Spleen (tissue), 7 donors: ENCODE measurements around the gene NTNG1.

ENCODE experiments used
- CTCF ChIP-seq, 11 experiments: fragments of 200-600 bp in 7 of 11; fragments of 450-650 bp in 4 of 11; sonication (generic) in 4 of 11; IDR thresholded peaks in 8 of 11; conservative IDR thresholded peaks in 3 of 11; 1 replicate in 7 of 11; 2 replicates in 4 of 11; pipeline versions ENCODE4 v1.4.0 to v1.8.0; 2016 to 2021; ENCODE audit warnings: antibody characterized with exemption in 11 of 11, inconsistent platforms in 4 of 11, mild to moderate bottlenecking in 1 of 11
- POLR2A ChIP-seq, 3 donors: fragments of 450-650 bp; IDR thresholded peaks; one replicate each; pipeline ENCODE4 v1.5.1; 2017; ENCODE audit warnings: antibody characterized with exemption in 3 of 3, mild to moderate bottlenecking in 1 of 3
- donor health status: DM: no; HTN: no; CAD: no; lungs with moderate emphysema.
- donor health status: DM: no; HTN: no; CAD: no.
- donor health status: DM: no; HTN: no; CAD: no.

DNA sequence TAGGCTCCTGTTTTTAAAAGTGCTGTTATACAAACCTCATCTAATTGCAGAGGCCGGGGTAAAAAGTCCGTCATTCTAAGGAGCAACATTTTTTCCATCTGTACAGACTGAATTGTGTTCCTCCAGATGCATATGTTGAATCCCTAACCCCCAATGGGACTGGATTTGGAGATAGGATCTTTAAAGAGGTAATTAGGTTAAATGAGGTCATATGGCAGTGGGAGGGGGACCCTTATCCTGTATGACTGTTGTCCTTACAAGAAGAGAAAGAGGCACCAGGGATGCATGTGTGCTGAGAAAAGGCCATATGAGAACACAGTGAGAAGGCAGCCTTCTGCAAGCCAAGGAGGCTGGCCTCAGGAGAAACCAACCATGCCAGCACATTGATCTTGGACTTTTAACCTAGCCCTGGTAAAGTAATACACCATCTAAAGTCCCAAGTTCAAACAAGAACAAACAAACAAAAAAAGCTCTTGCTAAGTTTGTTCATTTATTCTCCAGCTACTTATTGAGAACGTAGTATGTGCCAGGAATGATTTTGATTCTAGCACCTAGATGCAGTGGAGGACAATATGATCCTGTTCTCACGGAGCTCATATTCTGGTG lies 352.4 kb downstream of the NTNG1 start:
- TF ChIP-seq POLR2A (IDR thresholded peaks at IDR 0.05) (no peak), CTCF (IDR thresholded peaks at IDR 0.05 in 8 of 11, conservative IDR thresholded peaks at IDR 0.05 in 3 of 11) (no peak)
